PFSK-1 (cell line): ENCODE results near the gene WLS.

Experiments used
- FOXP2 ChIP-seq: optimal IDR thresholded peaks from 2 replicates; pipeline ENCODE3; 2011; ENCODE audit warnings: borderline replicate concordance, control low read depth, inconsistent platforms; ENCODE audit not compliant: insufficient read depth; ENCODE audit errors: extremely low read length, extremely low read depth
- POLR2AphosphoS5 ChIP-seq: IDR thresholded peaks from 2 replicates; pipeline ENCODE4 v1.6.1; 2012; ENCODE audit warnings: low read depth, mild to moderate bottlenecking, control low read depth, low read length, moderate library complexity
- SIN3A ChIP-seq: IDR thresholded peaks from 2 replicates; pipeline ENCODE4 v1.6.1; 2012; ENCODE audit warnings: mild to moderate bottlenecking, low read length, moderate library complexity, borderline replicate concordance; ENCODE audit not compliant: insufficient read depth
- TAF1 ChIP-seq: IDR thresholded peaks from 2 replicates; pipeline ENCODE4 v1.6.1; 2012; ENCODE audit warnings: low read length, control low read depth, borderline replicate concordance; ENCODE audit not compliant: insufficient read depth
- TF ChIP-seq, protein P1 (sequence below), 2 experiments: IDR thresholded peaks; 2 replicates each; pipeline versions ENCODE4 v1.6.1 to v1.8.0; 2011 to 2012; ENCODE audit warnings: low read depth in 2 of 2, low read length in 2 of 2, control low read depth in 1 of 2, inconsistent platforms in 1 of 2, mild to moderate bottlenecking in 1 of 2, moderate library complexity in 1 of 2; ENCODE audit not compliant: insufficient read depth in 1 of 2

Gene WLS

DNA sequence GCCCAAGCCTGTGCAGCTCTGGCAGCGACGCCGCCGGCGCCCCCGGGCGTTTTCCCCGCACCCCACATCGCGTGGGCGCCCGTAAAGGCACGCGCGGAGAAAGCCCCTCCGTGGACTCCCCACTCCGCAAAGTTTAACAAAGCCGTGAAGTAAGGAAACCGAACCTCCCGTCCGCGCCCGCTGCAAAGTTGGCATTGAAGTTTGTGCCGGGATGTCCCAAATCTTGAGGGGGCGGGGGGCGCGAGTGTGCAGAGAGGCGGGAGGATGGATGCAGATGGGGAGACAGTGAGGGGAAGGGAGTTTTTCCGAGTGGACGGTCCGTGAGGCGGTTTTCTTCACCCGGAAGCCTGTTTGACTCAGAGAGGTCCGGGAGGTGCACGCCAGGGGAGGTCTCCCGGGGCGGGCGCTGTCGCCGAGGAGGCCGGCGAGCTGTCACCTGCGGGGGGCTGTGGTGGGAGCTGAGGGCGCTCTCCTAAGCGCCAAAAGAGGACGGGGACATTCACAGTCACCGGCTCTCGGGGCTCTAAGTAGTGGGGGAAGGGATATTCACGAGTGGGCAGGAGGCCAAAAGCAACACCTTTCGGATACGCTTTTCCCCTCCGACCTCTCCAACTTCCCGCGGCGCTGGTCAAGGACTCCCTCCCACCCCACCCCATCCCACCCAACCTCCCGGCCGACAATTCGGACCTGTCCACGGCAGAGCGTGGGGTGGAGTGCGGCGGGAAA, 1.3 kb downstream of the WLS start:
- no peak for TF ChIP-seq POLR2AphosphoS5
- TF ChIP-seq, protein P1, sequence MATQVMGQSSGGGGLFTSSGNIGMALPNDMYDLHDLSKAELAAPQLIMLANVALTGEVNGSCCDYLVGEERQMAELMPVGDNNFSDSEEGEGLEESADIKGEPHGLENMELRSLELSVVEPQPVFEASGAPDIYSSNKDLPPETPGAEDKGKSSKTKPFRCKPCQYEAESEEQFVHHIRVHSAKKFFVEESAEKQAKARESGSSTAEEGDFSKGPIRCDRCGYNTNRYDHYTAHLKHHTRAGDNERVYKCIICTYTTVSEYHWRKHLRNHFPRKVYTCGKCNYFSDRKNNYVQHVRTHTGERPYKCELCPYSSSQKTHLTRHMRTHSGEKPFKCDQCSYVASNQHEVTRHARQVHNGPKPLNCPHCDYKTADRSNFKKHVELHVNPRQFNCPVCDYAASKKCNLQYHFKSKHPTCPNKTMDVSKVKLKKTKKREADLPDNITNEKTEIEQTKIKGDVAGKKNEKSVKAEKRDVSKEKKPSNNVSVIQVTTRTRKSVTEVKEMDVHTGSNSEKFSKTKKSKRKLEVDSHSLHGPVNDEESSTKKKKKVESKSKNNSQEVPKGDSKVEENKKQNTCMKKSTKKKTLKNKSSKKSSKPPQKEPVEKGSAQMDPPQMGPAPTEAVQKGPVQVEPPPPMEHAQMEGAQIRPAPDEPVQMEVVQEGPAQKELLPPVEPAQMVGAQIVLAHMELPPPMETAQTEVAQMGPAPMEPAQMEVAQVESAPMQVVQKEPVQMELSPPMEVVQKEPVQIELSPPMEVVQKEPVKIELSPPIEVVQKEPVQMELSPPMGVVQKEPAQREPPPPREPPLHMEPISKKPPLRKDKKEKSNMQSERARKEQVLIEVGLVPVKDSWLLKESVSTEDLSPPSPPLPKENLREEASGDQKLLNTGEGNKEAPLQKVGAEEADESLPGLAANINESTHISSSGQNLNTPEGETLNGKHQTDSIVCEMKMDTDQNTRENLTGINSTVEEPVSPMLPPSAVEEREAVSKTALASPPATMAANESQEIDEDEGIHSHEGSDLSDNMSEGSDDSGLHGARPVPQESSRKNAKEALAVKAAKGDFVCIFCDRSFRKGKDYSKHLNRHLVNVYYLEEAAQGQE (IDR thresholded peaks at IDR 0.05; ENCODE audit: insufficient read depth in 1 of 2, low read depth in 2 of 2, low read length in 2 of 2), result no peak
- TF ChIP-seq FOXP2, result no peak
- no peak for TF ChIP-seq TAF1
- TF ChIP-seq SIN3A, result no peak

DNA sequence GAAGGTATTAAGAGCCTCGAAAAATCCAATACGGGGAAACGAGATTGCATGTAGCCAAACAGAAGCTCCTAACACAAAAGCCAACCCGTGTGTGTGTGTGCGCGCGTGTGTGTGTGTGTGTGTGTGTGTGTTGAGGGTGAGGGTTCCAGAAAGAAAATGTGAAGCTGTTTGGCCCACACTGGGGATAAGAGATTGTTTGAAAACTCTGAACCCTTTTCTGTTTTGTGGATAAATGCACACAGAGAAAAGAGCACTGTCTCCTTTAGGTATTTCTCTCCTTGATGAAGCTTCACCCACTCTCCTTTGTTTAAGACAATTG, 1.9 kb downstream of the WLS start:
- TF ChIP-seq TAF1 (no peak), SIN3A (no peak), FOXP2 (no peak), POLR2AphosphoS5 (no peak)
- TF ChIP-seq, protein P1 (IDR thresholded peaks at IDR 0.05; ENCODE audit: insufficient read depth in 1 of 2, low read depth in 2 of 2, low read length in 2 of 2), result no peak

DNA sequence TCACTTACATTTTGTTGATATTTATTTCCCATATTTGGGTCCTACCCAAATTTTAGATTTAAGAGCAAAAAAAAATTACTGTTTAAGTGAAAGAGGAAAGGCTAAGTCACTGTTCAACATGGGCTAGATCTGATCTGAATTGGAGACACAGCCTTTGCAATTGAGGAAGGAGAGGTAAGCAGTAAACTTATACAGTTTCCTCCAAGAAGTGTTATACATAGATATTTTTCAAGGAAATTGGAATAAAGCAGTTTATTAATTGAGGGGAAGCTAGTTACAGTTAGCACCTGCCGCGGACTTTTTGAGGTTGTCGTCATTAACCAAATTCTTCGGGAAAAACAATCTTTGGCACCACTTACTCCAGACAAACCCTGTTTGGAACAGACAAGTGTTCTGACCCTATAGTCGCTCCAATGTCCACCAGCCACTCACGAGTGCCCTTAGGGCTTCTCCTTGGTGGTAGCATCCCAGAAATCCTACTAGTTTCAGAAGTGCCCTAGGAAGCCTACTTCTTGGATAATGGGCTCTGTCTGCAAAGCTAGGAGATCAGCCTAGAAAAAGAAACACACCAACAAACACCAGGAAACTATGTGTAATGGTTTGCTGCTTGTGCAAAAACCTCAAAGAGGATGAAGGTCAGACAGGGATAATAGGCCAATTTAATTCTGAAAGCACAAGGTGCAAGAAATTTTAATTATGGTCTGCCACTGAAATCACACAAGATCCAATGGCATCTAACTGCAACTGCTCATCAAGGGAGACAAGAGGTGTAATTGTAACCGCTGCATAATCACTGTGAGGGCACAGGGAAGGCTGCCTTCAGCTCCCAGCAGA, 2.5 kb downstream of the WLS start:
- TF ChIP-seq TAF1 (no peak), FOXP2 (no peak), SIN3A (no peak), POLR2AphosphoS5 (no peak)
- TF ChIP-seq, protein P1 (IDR thresholded peaks at IDR 0.05; ENCODE audit: insufficient read depth in 1 of 2, low read depth in 2 of 2, low read length in 2 of 2), result no peak

DNA sequence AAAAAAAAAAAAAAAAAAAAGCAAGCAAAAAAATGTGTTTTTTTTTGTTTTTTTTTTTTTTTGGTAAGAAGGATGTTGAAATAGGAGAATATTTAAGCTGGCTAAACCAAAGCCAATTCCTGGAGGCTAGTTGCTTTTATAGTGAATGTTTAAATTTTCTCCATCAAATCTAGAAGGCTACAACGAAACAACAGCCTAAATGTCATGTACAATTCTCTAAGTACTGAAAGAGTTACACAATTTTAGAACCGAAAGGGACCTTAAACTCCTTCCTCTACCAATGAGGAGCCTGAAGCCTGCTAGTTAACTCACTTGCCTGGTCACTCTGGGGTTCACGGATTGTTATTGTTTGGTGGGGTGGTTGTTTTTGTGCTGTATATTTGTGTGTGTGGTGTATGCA, 3.5 kb downstream of the WLS start:
- TF ChIP-seq TAF1, result no peak
- TF ChIP-seq SIN3A, result no peak
- TF ChIP-seq, protein P1 (IDR thresholded peaks at IDR 0.05; ENCODE audit: insufficient read depth in 1 of 2, low read depth in 2 of 2, low read length in 2 of 2), result no peak
- TF ChIP-seq POLR2AphosphoS5, result no peak
- TF ChIP-seq FOXP2, result no peak
